PC-9 (cell line): ENCODE measurements around the gene PEA15. TPM values are rescaled to one million over a fixed set of nuclear protein-coding genes. Genes with fewer than 3 reads are reported as not detected.

ENCODE experiments used
- BruUV-seq: library from RNA; stranded (reverse); fragments of 400-500 nt; replicated peaks from 2 replicates; lab custom pipeline; 2021; lab: Mats Ljungman, UMichigan
- CTCF ChIA-PET: fragments of 300-600 bp; sonication (Branson Sonifier 250); formaldehyde crosslinking; loops from one replicate; lab custom pipeline; 2022; ENCODE audit warnings: antibody characterized with exemption; lab: Charles Lee
- POLR2A ChIA-PET: fragments of 300-600 bp; sonication (Branson Sonifier 250); formaldehyde crosslinking; loops from one replicate; lab custom pipeline; 2022; ENCODE audit warnings: antibody characterized with exemption; ENCODE audit not compliant: unreplicated experiment; lab: Charles Lee
- DNase-seq, 2 experiments: peaks; one replicate each; pipeline versions ENCODE4 v3.0.0 to v3.0.0-alpha.2; 2015 to 2022; ENCODE audit warnings: mixed read lengths in 1 of 2
- H2AFZ ChIP-seq: fragments of 200-600 bp; sonication (generic); 2 replicates; pipeline ENCODE4 v1.8.1; 2017; ENCODE audit warnings: antibody characterized with exemption
- H3F3A ChIP-seq: fragments of 200-600 bp; sonication (generic); 2 replicates; pipeline ENCODE4 v1.8.1; 2017; ENCODE audit warnings: antibody characterized with exemption, mild to moderate bottlenecking, low read depth; ENCODE audit not compliant: insufficient read depth
- H3K27ac ChIP-seq: fragments of 200-600 bp; sonication (generic); 2 replicates; pipeline ENCODE4 v1.6.1; 2016; ENCODE audit warnings: mixed run types
- H3K27me3 ChIP-seq: fragments of 200-600 bp; sonication (generic); 2 replicates; pipeline ENCODE4 v1.6.1; 2016; ENCODE audit warnings: low read depth, mixed run types; ENCODE audit not compliant: insufficient read depth
- H3K36me3 ChIP-seq: fragments of 200-600 bp; sonication (generic); 2 replicates; pipeline ENCODE4 v1.6.1; 2016; ENCODE audit warnings: low read depth, mixed run types
- H3K4me1 ChIP-seq: fragments of 200-600 bp; sonication (generic); replicated peaks from 2 replicates; pipeline ENCODE4 v1.6.1; 2016; ENCODE audit warnings: mixed run types; ENCODE audit not compliant: insufficient read depth
- H3K4me2 ChIP-seq: fragments of 200-600 bp; sonication (generic); 2 replicates; pipeline ENCODE4 v1.6.1; 2017; ENCODE audit warnings: mixed run types
- H3K4me3 ChIP-seq: fragments of 200-600 bp; sonication (generic); 2 replicates; pipeline ENCODE4 v1.6.1; 2016; ENCODE audit warnings: mixed run types
- H3K79me2 ChIP-seq: fragments of 200-600 bp; sonication (generic); 2 replicates; pipeline ENCODE4 v1.6.1; 2017; ENCODE audit warnings: low read depth, mixed run types
- H3K9me2 ChIP-seq: fragments of 200-600 bp; sonication (generic); 2 replicates; pipeline ENCODE4 v1.8.1; 2017; ENCODE audit warnings: mild to moderate bottlenecking; ENCODE audit not compliant: insufficient read depth
- H3K9me3 ChIP-seq: fragments of 200-600 bp; sonication (generic); 2 replicates; pipeline ENCODE4 v1.8.1; 2016; ENCODE audit warnings: low read depth; ENCODE audit not compliant: insufficient read depth
- H4K20me1 ChIP-seq: fragments of 200-600 bp; sonication (generic); 2 replicates; pipeline ENCODE4 v1.8.1; 2017; ENCODE audit not compliant: insufficient read depth
- EZH2 ChIP-seq: fragments of 200-600 bp; sonication (generic); IDR thresholded peaks from 2 replicates; pipeline ENCODE4 v1.8.0; 2017; ENCODE audit warnings: antibody characterized with exemption, low read depth
- intact Hi-C: fragments of 100-400 bp; cut with micrococcal nuclease; formaldehyde crosslinking; loops from one replicate; pipeline ENCODE4 v1.10.0; 2022; ENCODE audit not compliant: unreplicated experiment
- total RNA-seq: library from RNA; stranded (reverse); gene quantifications from 2 replicates; pipeline ENCODE4 v1.2.3, GENCODE V29; 2021
- TF ChIP-seq, protein P1 (sequence below): fragments of 200-600 bp; sonication (generic); conservative IDR thresholded peaks from 2 replicates; pipeline ENCODE4 v1.6.1; 2017; ENCODE audit warnings: mixed run types, antibody characterized with exemption, mild to moderate bottlenecking, moderate library complexity

The PEA15 gene
- total RNA-seq, 1 experiment from 2014 or later, result 139 TPM

GRCh38 chr1:160158031-160158430, 47.2 kb upstream of the PEA15 start:
- DNase-seq, result no peak
- TF ChIP-seq, protein P1, sequence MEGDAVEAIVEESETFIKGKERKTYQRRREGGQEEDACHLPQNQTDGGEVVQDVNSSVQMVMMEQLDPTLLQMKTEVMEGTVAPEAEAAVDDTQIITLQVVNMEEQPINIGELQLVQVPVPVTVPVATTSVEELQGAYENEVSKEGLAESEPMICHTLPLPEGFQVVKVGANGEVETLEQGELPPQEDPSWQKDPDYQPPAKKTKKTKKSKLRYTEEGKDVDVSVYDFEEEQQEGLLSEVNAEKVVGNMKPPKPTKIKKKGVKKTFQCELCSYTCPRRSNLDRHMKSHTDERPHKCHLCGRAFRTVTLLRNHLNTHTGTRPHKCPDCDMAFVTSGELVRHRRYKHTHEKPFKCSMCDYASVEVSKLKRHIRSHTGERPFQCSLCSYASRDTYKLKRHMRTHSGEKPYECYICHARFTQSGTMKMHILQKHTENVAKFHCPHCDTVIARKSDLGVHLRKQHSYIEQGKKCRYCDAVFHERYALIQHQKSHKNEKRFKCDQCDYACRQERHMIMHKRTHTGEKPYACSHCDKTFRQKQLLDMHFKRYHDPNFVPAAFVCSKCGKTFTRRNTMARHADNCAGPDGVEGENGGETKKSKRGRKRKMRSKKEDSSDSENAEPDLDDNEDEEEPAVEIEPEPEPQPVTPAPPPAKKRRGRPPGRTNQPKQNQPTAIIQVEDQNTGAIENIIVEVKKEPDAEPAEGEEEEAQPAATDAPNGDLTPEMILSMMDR, result no peak
- no peak for TF ChIP-seq EZH2
- H3F3A ChIP-seq, result no peaks in the 10 kb centered on the region; the same call in 1 of the 2 replicates
- ChIA-PET POLR2A (no interaction called here), CTCF (no interaction called here)
- no peak overlapping the region for H3K27ac ChIP-seq
- H3K79me2 ChIP-seq, result no peaks in the 10 kb centered on the region
- intact Hi-C loops, result no loop called here
- H4K20me1 ChIP-seq, result no peaks in the 10 kb centered on the region
- H3K9me2 ChIP-seq, result no peaks in the 10 kb centered on the region
- no peak overlapping the region for H3K4me3 ChIP-seq
- H3K4me2 ChIP-seq, result no peak overlapping the region
- no TSS peak for BruUV-seq
- no peaks in the 10 kb centered on the region for H3K27me3 ChIP-seq
- no peak overlapping the region for H2AFZ ChIP-seq
- H3K9me3 ChIP-seq, result no peaks in the 10 kb centered on the region
- peaks cover 10% of the 10 kb centered on the region; the same call in 1 of the 2 replicates for H3K4me1 ChIP-seq
- no peaks in the 10 kb centered on the region for H3K36me3 ChIP-seq

DNA sequence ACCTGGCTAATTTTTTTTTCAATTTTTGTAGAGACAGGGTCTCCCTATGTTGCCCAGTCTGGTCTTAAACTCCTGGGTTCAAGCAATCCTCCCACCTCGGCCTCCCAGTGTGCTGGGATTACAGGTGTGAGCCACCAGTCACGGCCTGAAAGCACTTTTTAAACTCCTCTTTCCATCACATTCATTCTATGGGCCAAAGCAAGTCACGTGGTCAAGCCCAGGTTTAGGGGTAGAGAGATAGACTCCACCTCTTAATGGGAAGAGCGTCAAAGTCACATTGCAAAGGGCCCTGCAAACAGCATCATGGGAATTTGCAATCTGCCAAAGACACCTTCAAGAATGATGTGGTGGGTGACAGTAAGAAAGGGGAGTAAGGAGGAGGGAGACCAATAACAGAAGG, 46.6 kb upstream of the PEA15 start:
- Histone ChIP-seq H3K4me2 (no peak overlapping the region), H3K79me2 (no peaks in the 10 kb centered on the region), H3K9me2 (no peaks in the 10 kb centered on the region; the same call in 1 of the 2 replicates), H3K4me1 (peaks cover 10% of the 10 kb centered on the region; the same call in 1 of the 2 replicates), H3K9me3 (no peaks in the 10 kb centered on the region), H3K4me3 (no peak overlapping the region), H3K27ac (no peak overlapping the region), H3F3A (no peaks in the 10 kb centered on the region; the same call in 1 of the 2 replicates), H4K20me1 (no peaks in the 10 kb centered on the region), H3K27me3 (no peaks in the 10 kb centered on the region), H3K36me3 (no peaks in the 10 kb centered on the region), H2AFZ (no peak overlapping the region)
- POLR2A ChIA-PET, result no interaction called here
- no peak for DNase-seq
- TF ChIP-seq, protein P1, result no peak
- TF ChIP-seq EZH2, result no peak
- CTCF ChIA-PET, result no interaction called here
- intact Hi-C loops, result no loop called here
- no TSS peak for BruUV-seq

DNA sequence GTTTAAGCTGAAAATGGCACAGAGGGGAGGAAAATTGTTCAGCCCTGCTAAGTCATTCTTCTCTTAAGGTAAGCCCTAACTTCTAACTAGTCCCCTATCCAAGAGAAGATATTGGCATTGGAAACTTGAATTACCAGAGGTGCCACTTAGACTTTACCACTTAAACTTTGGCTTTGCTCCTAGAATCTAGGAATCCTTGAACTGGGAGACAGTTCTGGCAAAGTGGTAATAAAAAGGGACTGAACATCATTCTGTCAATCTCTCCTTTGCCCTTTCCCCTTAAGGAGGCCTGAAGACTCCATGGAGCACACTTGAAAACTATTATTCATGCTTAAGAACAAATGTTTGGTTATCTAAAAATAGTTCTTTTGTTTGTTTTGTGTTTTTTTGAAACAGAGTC, 45.3 kb upstream of the PEA15 start:
- no peaks in the 10 kb centered on the region for H3K27me3 ChIP-seq
- H3F3A ChIP-seq, result no peaks in the 10 kb centered on the region; the same call in 1 of the 2 replicates
- H3K4me3 ChIP-seq, result no peak overlapping the region
- no peak overlapping the region for H2AFZ ChIP-seq
- BruUV-seq, result no TSS peak
- intact Hi-C loops, result no loop called here
- H3K36me3 ChIP-seq, result no peaks in the 10 kb centered on the region
- no peaks in the 10 kb centered on the region for H3K79me2 ChIP-seq
- H3K4me2 ChIP-seq, result no peak overlapping the region
- no peak overlapping the region; the same call in 1 of the 2 replicates for H3K27ac ChIP-seq
- ChIA-PET POLR2A (no interaction called here), CTCF (no interaction called here)
- DNase-seq, result peak in 1 of 2 experiments; percentile 63
- H3K4me1 ChIP-seq, result peaks cover 10% of the 10 kb centered on the region; the same call in 1 of the 2 replicates
- no peaks in the 10 kb centered on the region; the same call in 1 of the 2 replicates for H3K9me2 ChIP-seq
- H4K20me1 ChIP-seq, result no peaks in the 10 kb centered on the region
- H3K9me3 ChIP-seq, result no peaks in the 10 kb centered on the region
- no peak for TF ChIP-seq EZH2
- TF ChIP-seq, protein P1, result no peak
